DND-41 (cell line): ENCODE data around the gene ITM2C.

Experiments used
- ATAC-seq: fragments of 200-7000 bp; cut with Tn5 transposase; 3 replicates; pipeline ENCODE4 v1.9.1; 2021; ENCODE audit warnings: low read depth; ENCODE audit not compliant: insufficient read depth
- DNase-seq: peaks from one replicate; pipeline ENCODE4 v3.0.0-alpha.2; 2020
- H2AFZ ChIP-seq: 2 replicates; pipeline ENCODE4 v1.6.0; 2012; ENCODE audit warnings: low read depth, low read length
- H3K27ac ChIP-seq: 2 replicates; pipeline ENCODE4 v1.5.1; 2012; ENCODE audit warnings: low read length, inconsistent platforms
- H3K27me3 ChIP-seq: fragments of 200-600 bp; sonication (generic); 2 replicates; pipeline ENCODE4 v1.6.0; 2012; ENCODE audit warnings: low read length, mild to moderate bottlenecking, inconsistent platforms; ENCODE audit not compliant: insufficient read depth, poor library complexity
- H3K36me3 ChIP-seq: 2 replicates; pipeline ENCODE4 v1.5.1; 2012; ENCODE audit warnings: low read length, inconsistent platforms; ENCODE audit not compliant: insufficient read depth
- H3K4me1 ChIP-seq: 2 replicates; pipeline ENCODE4 v1.5.1; 2012; ENCODE audit warnings: mild to moderate bottlenecking, low read length; ENCODE audit not compliant: insufficient read depth
- H3K4me2 ChIP-seq: 2 replicates; pipeline ENCODE4 v1.6.0; 2012; ENCODE audit warnings: mild to moderate bottlenecking, moderate library complexity, low read length, inconsistent platforms; ENCODE audit not compliant: insufficient read depth
- H3K4me3 ChIP-seq, 2 experiments: fragments of 200-600 bp in 1 of 2; shearing (Covaris generic) in 1 of 2; 2 replicates each; pipeline ENCODE4 v1.5.1; 2012 to 2016; ENCODE audit warnings: inconsistent platforms in 2 of 2, low read length in 2 of 2, mild to moderate bottlenecking in 2 of 2, low read depth in 1 of 2, moderate library complexity in 1 of 2
- H3K79me2 ChIP-seq: 2 replicates; pipeline ENCODE4 v1.6.0; 2012; ENCODE audit warnings: low read length, inconsistent platforms; ENCODE audit not compliant: insufficient read depth
- H3K9ac ChIP-seq: 2 replicates; pipeline ENCODE4 v1.6.0; 2012; ENCODE audit warnings: low read depth, mild to moderate bottlenecking, inconsistent platforms, low read length, moderate library complexity
- H3K9me3 ChIP-seq: 2 replicates; pipeline ENCODE4 v1.5.1; 2012; ENCODE audit warnings: low read length, moderate library complexity, mild to moderate bottlenecking, inconsistent platforms; ENCODE audit not compliant: insufficient read depth, severe bottlenecking
- H4K20me1 ChIP-seq: 2 replicates; pipeline ENCODE4 v1.6.0; 2012; ENCODE audit warnings: low read length; ENCODE audit not compliant: insufficient read depth
- EZH2 ChIP-seq: IDR thresholded peaks from 3 replicates; pipeline ENCODE4 v1.6.1; 2012; ENCODE audit warnings: borderline replicate concordance, low read depth, mild to moderate bottlenecking, moderate library complexity, low read length, inconsistent platforms; ENCODE audit not compliant: severe bottlenecking
- TF ChIP-seq, protein P1 (sequence below): IDR thresholded peaks from 2 replicates; pipeline ENCODE4 v1.5.1; 2012; ENCODE audit warnings: borderline replicate concordance, low read length, moderate library complexity, mild to moderate bottlenecking; ENCODE audit not compliant: poor library complexity, severe bottlenecking; ENCODE audit errors: extremely low read depth

ITM2C gene

DNA sequence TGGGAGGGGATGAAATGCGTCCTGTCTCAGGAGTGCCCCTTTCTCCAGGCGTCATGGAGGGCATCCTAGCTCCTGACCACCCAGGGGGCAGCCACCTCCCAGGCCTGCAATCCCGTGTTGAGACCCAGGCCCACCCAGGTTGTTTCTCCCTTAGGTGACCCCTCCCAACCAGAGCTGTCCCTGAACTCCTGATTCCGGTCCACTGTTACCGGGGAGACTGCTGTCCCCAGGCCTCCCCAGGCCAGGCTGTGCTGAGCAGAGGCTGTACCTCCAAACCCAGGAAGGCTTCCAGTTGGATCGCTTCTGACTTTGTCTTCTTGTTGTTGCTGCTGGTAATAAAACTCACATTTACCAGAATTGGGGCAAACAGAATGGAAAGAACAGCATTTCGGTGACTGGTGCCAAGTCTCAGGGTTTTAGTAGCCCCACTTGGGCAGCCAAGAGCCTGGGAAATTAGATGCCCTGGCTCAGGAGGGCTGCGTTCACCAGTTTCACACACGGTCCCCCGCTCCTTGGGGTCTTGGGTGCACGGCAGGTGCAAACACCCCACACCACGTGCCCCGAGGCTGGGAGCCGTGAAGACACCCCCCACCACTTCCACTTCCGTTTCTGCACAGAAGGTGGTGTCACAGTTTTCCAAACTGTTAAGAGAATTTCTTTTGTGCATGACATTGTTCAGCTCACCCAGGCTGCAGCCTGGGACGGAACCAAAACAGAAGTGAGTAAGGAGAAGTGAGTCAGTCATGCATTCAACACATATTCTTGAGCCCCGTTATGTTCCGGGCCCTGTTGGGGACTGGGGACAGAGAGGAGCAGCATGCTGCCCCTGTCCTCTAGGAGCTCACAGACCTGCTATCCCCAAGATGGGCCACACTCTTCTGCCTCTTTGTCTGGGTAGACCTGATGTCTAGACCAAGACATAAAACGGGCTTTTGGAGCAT is 29.4 kb downstream of the ITM2C start:
- no peaks in the 10 kb centered on the region for H3K79me2 ChIP-seq
- DNase-seq (no peak), ATAC-seq (no peak)
- no peak overlapping the region for H2AFZ ChIP-seq
- TF ChIP-seq, protein P1, sequence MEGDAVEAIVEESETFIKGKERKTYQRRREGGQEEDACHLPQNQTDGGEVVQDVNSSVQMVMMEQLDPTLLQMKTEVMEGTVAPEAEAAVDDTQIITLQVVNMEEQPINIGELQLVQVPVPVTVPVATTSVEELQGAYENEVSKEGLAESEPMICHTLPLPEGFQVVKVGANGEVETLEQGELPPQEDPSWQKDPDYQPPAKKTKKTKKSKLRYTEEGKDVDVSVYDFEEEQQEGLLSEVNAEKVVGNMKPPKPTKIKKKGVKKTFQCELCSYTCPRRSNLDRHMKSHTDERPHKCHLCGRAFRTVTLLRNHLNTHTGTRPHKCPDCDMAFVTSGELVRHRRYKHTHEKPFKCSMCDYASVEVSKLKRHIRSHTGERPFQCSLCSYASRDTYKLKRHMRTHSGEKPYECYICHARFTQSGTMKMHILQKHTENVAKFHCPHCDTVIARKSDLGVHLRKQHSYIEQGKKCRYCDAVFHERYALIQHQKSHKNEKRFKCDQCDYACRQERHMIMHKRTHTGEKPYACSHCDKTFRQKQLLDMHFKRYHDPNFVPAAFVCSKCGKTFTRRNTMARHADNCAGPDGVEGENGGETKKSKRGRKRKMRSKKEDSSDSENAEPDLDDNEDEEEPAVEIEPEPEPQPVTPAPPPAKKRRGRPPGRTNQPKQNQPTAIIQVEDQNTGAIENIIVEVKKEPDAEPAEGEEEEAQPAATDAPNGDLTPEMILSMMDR, result no peak
- TF ChIP-seq EZH2, result no peak
- H3K27me3 ChIP-seq, result peaks cover 16% of the 10 kb centered on the region
- no peaks in the 10 kb centered on the region for H3K4me1 ChIP-seq
- no peaks in the 10 kb centered on the region for H3K9me3 ChIP-seq
- no peak overlapping the region for H3K4me2 ChIP-seq
- H3K4me3 ChIP-seq, result no peak overlapping the region
- H3K27ac ChIP-seq, result no peak overlapping the region
- H4K20me1 ChIP-seq, result 0 out of 2 replicates have a peak, but pooled peaks cover 4% of the 10 kb centered on the region
- no peak overlapping the region for H3K9ac ChIP-seq
- no peaks in the 10 kb centered on the region for H3K36me3 ChIP-seq

DNA sequence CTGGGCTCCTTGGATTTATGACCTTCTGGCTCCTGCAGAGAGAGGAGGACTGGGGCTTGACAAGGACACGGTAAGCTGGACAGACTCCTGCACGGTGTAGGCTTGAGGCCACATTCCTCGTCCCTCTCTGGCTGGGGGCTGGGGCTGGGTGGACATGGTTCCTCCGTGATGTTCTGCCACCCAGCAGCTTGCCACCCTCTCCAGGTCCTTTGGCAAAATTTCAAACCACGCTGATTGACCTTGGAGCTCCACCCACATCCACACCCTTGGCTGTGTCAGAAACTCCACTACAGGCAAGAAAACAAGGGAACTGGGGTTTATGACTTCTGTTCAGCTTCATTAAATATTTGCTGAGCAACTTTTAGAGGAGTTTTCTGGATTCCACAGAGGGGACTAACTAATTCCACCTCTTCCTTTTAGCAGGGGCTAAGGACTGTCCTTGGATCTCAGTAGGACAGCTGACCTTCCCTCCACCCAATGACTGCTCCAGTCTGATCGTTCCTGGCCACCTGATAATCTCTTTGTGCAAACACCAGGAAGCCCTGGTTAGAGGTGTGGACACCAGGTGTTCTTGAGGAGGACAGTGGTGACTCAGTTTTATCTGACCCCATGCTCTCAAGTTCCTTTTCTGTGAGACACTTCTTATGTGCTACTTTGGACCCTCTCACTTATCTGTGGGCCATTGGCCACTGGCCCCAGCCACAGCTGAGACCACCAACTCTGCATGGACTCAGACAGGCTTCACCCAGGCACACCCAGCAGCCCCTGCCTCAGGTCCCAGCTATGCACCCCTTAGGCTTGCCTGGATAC is 31.0 kb downstream of the ITM2C start:
- Histone ChIP-seq H3K27ac (no peak overlapping the region), H3K9me3 (no peaks in the 10 kb centered on the region), H3K4me1 (no peaks in the 10 kb centered on the region), H3K79me2 (no peaks in the 10 kb centered on the region), H3K27me3 (peaks cover 25% of the 10 kb centered on the region), H3K4me3 (no peak overlapping the region), H2AFZ (no peak overlapping the region), H3K36me3 (no peaks in the 10 kb centered on the region), H3K4me2 (no peak overlapping the region), H4K20me1 (0 out of 2 replicates have a peak, but pooled peaks cover 4% of the 10 kb centered on the region), H3K9ac (no peak overlapping the region)
- DNase-seq (no peak), ATAC-seq (no peak)
- no peak for TF ChIP-seq EZH2
- TF ChIP-seq, protein P1, result no peak

DNA sequence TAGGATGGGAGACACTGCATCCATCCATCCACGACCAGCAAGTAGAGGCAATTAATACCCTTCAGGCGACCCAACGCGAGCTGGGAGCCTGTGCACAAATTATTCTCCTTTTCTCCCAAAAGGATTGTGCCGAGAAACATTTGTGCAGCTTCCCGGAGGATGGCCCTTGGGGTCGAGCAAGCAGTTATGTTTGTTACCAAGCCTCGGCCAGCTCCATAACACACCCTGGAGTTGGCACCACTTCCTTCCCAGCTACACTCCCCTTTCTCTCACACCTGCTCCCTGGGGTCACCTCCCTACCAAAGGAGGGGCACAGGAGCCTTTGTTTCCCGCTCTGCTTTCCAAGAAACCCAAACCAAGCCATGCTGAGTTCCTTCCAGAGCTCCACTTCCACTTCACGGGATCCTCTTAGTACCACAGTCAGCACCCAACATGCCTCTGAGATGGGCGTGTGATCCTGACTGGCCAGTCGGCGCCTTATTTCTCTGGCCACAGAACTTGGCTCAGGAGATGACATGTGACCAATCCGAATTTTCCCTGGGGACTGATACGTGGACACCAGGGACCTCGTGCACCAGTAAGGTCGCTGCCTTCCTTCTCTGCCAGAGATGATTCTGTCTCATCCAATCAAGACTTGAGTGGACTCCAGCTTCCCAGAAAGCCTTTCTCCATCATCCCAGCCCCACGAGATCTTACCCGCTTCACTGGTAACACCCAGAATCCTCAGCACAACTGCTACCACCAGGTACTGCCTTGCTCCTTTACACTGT is 31.8 kb downstream of the ITM2C start:
- Histone ChIP-seq H3K4me1 (no peaks in the 10 kb centered on the region), H3K4me2 (no peak overlapping the region), H3K4me3 (no peak overlapping the region), H3K9ac (no peak overlapping the region), H2AFZ (no peak overlapping the region), H4K20me1 (0 out of 2 replicates have a peak, but pooled peaks cover 4% of the 10 kb centered on the region), H3K27me3 (peaks cover 25% of the 10 kb centered on the region), H3K27ac (no peak overlapping the region), H3K9me3 (no peaks in the 10 kb centered on the region), H3K79me2 (no peaks in the 10 kb centered on the region), H3K36me3 (no peaks in the 10 kb centered on the region)
- ATAC-seq (no peak), DNase-seq (no peak)
- no peak for TF ChIP-seq EZH2
- TF ChIP-seq, protein P1, result no peak
